ENCODE results near the gene NOP14.

- TF ChIP-seq, protein P1, sequence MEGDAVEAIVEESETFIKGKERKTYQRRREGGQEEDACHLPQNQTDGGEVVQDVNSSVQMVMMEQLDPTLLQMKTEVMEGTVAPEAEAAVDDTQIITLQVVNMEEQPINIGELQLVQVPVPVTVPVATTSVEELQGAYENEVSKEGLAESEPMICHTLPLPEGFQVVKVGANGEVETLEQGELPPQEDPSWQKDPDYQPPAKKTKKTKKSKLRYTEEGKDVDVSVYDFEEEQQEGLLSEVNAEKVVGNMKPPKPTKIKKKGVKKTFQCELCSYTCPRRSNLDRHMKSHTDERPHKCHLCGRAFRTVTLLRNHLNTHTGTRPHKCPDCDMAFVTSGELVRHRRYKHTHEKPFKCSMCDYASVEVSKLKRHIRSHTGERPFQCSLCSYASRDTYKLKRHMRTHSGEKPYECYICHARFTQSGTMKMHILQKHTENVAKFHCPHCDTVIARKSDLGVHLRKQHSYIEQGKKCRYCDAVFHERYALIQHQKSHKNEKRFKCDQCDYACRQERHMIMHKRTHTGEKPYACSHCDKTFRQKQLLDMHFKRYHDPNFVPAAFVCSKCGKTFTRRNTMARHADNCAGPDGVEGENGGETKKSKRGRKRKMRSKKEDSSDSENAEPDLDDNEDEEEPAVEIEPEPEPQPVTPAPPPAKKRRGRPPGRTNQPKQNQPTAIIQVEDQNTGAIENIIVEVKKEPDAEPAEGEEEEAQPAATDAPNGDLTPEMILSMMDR (IDR thresholded peaks at IDR 0.05), result no peak
- peak in 1 of 3 donors; percentile 12 for TF ChIP-seq POLR2AphosphoS5 (IDR thresholded peaks at IDR 0.05)
- no peak for TF ChIP-seq EP300 (IDR thresholded peaks at IDR 0.05)
These were observed 33.7 kb downstream of the NOP14 start for GRCh38 chr4:2929469-2929868.

Measured in stomach (tissue), 4 donors.